GM04503 (cell line): Measurements from ENCODE around the gene VEGFC.

Experiments
- DNase-seq: peaks from one replicate; pipeline ENCODE4 v3.0.0-alpha.2; 2012; ENCODE audit warnings: low read depth

Gene VEGFC

GRCh38 chr4:176792326-176793059, at the start of gene VEGFC:
TSS of gene VEGFC (minus strand) at chr4:176792922. CDS start at chr4:176792311, 611 bp downstream.
- no peak for DNase-seq

GRCh38 chr4:176841711-176842112, 49.0 kb upstream of the VEGFC start:
- DNase-seq = no peak

- no peak for DNase-seq
Observed at GRCh38 chr4:176840166-176840565, 47.4 kb upstream of the VEGFC start.

DNA sequence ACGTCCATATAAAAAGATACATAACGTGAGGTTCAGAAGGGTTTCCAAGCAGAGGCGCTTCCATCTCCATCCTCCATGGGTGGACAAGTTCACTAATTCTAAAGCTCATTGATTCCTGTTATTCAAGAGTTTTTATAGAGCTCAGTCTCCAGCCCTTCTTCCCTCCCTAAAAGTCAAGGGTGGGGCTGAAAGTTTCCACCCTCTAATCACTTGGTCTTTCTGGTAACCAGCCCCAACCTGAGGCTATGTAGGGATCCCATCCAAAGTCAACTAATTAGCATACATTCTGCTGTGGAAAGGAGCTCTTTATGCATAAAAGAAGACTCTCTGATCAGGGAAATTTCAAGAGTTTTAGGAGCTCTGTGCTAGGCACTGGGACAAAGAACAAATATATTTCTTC, 46.9 kb upstream of the VEGFC start:
- DNase-seq = no peak

- DNase-seq = peak; percentile 97
Observed at GRCh38 chr4:176838601-176839433, 46.1 kb upstream of the VEGFC start.

DNA sequence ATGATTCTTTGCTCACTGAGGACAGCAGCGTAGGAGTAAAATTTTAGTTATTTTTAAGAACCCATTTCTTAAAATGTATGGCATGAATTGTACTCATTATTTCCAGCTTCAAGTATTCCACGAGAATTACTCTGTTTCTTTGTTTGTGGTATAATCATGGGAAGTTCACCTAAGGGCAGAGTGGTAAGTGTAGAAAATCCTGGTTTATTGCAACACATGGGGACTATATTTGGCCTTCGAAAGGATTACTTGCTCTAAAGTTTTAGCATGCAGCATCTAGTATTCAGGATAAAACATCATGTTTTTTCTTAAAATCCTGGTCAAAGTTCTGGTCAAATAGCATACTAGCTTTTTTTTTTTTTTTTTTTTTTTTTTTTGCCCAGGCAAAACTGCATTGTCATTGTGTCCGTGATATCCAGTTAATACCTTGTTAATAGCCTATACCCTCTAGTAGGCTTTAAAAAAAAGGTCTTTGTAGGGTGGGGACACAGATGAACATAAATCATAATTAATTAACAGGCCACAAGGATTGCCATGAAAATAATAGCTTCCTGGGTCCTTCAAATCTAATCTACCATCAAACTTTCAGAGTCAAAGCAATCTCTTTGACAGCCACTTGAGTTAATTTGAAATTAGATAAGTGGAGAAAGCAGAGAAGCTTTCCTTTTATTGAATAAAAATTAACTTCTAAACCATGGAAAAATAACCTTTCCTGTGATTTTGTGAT, 44.6 kb upstream of the VEGFC start:
- DNase-seq = no peak

DNA sequence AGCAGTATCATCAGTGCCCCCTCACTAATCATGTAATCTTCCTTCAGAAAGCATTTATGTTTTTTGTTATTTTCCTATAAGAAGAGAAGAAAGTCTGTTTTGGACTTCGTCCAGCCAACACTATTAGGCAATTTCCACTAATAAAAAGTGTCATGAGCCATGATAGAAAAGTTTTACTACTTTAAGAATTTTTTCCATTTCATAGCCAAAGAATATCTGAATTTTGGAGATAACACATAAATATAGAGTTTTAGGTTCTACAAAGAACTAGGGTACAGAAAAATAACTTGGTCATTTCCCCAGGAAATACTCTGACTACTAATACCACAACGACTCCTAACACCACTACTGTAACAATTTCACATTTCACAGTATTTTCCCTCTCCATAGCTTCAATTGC, 41.8 kb upstream of the VEGFC start:
- DNase-seq = no peak

DNA sequence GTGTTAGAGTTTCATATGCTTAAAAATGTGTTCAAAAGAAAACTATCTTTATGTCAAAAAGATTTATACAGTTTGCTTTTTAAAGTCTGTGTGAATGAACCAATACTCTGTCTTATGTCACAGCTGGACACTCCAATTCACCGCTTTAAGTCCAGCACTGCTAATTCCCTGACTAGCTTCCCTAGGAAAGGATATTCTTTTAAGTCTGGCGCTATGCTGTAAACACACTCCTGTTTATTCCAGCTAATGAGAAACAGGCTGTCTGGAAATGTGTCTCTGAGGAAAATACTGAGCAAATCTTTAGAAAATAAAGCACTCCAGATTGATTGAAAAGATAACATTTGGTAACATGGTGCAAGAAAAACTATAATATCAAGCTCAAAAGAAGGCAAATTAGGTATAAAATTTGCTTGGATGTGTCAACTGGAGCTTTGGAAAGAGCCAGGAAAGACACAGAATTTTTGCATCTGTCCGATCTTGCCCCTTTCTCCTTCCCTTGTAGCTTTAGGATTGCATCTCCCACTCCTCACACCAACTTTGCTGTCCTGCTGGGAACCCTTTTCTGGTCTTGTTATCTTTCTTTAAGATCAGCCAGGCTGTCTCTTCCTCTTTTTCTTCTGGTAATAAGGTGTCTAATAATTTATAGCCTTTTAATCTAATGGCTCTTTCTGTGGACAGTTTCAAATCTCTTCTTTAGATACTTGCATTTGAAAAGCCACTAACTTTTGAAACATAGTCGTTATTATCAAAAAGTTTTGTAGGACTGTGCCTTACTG, 40.9 kb upstream of the VEGFC start:
- DNase-seq = no peak

GRCh38 chr4:176830971-176831370, 38.2 kb upstream of the VEGFC start:
- DNase-seq = no peak

GRCh38 chr4:176825586-176825985, 32.9 kb upstream of the VEGFC start:
- DNase-seq = no peak

DNA sequence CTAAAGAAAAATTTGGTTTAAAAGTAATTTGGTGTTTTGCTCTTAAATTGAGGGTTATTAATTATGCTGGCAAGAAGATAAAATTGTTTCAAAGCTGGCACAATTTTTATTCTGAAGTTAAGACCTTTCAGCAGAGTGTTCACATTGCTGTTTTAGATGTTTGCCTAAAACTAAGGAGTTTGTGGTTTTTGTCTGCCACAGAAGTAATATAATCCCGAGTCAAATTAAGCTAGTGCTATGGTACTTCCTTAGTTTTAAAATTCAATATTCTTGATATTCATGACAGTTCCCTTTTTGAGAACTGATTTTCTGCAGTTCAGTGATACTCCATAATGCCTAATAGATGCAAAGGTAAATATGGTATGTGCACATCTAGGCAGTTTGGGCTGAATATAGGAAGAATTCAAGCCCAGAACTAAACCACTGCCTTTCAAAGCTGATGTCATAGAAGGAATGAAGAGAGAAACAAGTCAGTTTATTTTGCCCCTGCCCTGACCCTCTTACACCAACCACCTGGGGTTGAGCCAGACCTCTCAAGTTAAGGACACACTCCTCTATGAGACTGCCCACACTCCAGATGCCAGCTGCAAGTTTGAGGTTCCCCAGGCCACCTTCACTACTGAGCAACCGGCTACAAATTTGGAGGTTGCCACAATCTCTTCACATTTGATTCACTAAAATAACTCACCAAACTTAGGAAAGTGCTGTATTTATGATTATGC, 32.1 kb upstream of the VEGFC start:
- DNase-seq = no peak

DNA sequence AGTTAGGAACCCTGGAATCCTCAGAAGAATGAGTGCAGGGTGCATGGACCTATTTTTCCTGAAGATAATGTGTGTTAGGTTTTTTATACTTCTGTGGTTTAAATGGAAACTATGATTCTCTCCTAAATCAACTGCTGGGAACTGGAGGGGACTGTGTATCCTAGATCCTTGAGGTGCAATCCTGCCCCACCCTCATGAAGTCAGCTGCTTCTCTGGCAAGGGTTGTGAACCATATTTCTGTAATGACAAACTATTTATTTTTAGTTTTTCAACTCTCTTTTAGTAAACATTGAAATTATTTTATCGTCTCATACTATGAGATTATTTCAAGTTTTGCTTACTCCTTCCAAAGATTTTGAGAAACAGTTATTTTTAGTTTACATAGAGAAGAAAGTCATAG, 25.8 kb upstream of the VEGFC start:
- no peak for DNase-seq

DNA sequence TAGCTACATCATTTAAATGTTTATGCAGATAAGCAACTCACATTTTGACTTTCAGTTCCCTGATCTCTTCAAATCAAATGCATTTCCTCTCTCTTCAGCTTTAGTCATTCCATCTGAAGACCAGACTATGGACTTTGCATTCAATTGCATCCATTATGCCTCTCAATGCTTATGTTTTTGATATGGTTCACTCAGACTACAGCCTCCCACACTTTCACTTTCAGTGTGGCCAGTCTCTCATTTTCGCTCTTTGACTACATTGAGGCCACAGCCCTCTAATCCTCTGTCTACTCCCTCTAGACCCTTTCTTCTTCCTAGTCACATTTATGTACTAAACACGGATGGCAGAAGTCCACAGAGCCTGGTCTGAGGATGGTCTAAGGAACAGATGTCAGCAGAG, 24.5 kb upstream of the VEGFC start:
- no peak for DNase-seq

GRCh38 chr4:176814770-176815169, 22.0 kb upstream of the VEGFC start:
- no peak for DNase-seq

DNA sequence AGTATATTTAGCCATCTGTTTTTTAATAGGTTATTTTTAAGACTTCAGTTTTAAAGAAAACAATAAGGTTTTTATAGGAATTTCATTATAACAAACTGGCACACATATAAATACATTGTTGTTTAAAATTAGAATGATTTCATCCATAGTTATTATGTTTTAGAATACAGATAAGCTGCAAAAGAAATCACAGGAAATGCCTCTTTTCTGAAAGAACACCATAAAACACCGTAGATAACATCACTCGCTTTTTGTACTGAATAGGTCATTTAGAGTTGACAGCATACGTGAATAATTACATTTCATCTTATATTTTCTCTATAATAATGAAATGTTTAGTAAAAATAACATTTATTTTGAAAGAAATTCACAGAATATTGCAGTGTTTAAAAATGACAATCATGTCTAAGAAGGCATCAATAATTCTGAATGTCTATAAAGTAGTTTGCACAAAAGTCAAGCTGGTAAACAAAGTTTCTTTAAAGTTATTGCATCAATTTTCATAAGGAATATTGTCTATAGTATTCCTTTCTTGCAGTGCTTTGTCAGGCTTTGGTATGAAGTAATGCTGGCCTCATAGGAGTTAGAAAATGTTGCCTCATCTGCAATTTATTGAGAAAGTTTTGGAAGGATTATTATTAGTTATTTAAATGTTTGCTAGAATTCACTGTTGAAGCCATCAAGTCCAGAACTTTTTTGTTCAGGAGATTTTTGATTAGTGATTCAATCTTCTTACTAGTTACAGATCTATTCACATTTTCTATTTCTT, 17.9 kb upstream of the VEGFC start:
- no peak for DNase-seq

DNA sequence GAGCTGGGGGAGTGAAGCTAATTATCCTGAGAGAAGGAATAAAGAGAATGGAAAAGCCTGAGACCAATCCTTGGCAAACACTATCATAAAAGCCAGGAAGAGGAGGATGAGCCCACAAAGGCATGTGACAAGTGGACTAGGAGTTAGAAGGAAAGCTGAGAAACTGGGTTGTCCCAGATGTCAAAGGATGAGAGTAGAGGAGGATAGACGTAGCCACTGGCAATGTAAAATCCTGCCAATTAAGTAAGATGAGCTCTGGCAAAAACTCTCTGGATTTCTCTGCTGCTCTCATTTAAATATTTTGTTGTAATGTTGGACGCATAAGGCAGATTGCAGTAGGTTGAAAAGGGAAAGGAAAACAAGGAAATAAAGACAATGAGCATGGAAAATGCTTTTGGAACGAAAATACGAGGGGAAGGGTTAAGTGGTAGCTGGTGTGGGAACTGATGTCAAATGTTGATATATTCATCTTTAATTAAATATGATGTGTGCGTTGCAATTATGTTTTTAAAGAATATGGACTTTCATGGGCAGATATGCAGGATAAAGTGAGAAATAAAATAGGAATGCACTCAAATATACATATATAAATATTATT, 14.2 kb upstream of the VEGFC start:
- DNase-seq = no peak

- no peak for DNase-seq
Observed at GRCh38 chr4:176805155-176805554, 12.4 kb upstream of the VEGFC start.

DNA sequence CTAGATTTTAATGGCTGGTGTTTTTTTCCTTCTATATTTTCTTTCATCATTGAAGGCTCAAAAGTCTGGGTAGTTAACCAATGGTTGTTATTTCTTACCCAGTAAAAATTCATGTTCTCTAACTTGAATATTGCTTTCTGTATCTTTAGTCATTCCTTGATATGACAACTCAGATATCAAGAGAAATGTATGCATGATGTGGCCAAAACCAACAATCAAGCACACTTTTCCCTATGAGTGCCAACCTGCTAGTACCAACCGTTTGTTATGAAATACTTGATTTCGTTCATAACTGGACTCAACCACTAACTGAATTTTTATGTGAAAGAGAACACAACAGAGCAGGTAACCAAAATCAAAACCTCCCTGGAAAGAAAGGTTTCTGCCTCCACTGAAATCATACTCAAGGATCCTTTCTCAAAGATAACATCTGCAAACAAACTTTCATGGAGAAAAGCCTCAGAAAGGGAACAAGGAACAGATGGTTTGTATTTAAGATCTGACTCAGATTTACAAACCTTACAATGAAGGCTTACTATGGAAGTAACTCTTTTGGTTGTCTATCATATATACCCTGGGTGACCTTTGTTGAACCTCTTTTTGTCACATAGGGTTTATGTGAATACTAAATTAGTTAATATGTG, 8.3 kb upstream of the VEGFC start:
- DNase-seq = no peak

- DNase-seq = peak; percentile 75
Observed at GRCh38 chr4:176799653-176800052, 6.9 kb upstream of the VEGFC start.

- DNase-seq = no peak
Observed at GRCh38 chr4:176798540-176798939, 5.8 kb upstream of the VEGFC start.
